Neural crest cell (in vitro differentiated cells): ENCODE results near the gene ST8SIA1. TPM values are rescaled to one million over a fixed set of nuclear protein-coding genes. Genes with fewer than 3 reads are reported as not detected.

Experiments used
- DNase-seq: peaks from one replicate; pipeline ENCODE4 v3.0.0; 2021; ENCODE audit warnings: low read depth, mixed read lengths, low spot score
- H3K27ac Mint-ChIP-seq: one replicate; pipeline ENCODE4 v1.8.0; 2021; ENCODE audit warnings: mild to moderate bottlenecking, mixed read lengths; ENCODE audit not compliant: unreplicated experiment
- H3K27me3 Mint-ChIP-seq: 2 replicates; pipeline ENCODE4 v1.8.0; 2021; ENCODE audit warnings: low read depth, mild to moderate bottlenecking, mixed read lengths
- H3K36me3 Mint-ChIP-seq: 2 replicates; pipeline ENCODE4 v1.8.0; 2021; ENCODE audit warnings: low read depth, mild to moderate bottlenecking, mixed read lengths
- H3K4me1 Mint-ChIP-seq: 2 replicates; pipeline ENCODE4 v1.8.0; 2021; ENCODE audit warnings: mixed read lengths
- H3K4me3 Mint-ChIP-seq: one replicate; pipeline ENCODE4 v1.8.0; 2021; ENCODE audit warnings: mild to moderate bottlenecking, mixed read lengths
- H3K9me3 Mint-ChIP-seq: 2 replicates; pipeline ENCODE4 v1.8.0; 2021; ENCODE audit warnings: mixed read lengths
- total RNA-seq: library from RNA; stranded (reverse); gene quantifications from 2 replicates; pipeline ENCODE4 v1.2.1, GENCODE V29; 2021
- TF ChIP-seq, protein P1 (sequence below): fragments of 200-600 bp; sonication (generic); conservative IDR thresholded peaks from 2 replicates; pipeline ENCODE4 v1.5.0; 2021; ENCODE audit warnings: antibody characterized with exemption, mild to moderate bottlenecking

Gene ST8SIA1
- total RNA-seq, 1 donor from 2014 or later: 62.7 TPM

DNA sequence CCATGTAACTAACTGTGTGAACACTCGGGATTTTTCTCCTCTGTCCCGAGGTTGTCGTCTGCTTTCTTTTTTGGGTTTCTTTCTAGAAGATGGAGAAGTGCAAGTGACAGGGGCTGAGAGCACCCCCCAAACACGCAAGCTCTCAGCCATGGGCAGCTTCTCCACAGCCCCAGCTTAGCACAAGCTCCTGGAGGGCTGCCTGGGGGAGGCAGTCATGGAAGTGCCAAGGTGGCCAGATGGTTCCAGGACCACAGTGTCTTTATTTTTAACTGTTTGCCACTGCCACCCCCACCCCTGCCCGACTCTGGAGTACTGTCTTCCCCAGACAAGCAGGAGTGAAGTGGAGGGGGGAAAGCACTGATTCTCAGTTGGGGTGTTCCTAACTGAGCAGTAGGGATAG, 58.2 kb downstream of the ST8SIA1 start:
- Mint-ChIP-seq H3K4me1 (peaks cover 15% of the 10 kb centered on the region), H3K27me3 (no peaks in the 10 kb centered on the region), H3K27ac (no peak overlapping the region), H3K9me3 (no peaks in the 10 kb centered on the region), H3K4me3 (no peak overlapping the region), H3K36me3 (peaks cover 31% of the 10 kb centered on the region)
- TF ChIP-seq, protein P1, sequence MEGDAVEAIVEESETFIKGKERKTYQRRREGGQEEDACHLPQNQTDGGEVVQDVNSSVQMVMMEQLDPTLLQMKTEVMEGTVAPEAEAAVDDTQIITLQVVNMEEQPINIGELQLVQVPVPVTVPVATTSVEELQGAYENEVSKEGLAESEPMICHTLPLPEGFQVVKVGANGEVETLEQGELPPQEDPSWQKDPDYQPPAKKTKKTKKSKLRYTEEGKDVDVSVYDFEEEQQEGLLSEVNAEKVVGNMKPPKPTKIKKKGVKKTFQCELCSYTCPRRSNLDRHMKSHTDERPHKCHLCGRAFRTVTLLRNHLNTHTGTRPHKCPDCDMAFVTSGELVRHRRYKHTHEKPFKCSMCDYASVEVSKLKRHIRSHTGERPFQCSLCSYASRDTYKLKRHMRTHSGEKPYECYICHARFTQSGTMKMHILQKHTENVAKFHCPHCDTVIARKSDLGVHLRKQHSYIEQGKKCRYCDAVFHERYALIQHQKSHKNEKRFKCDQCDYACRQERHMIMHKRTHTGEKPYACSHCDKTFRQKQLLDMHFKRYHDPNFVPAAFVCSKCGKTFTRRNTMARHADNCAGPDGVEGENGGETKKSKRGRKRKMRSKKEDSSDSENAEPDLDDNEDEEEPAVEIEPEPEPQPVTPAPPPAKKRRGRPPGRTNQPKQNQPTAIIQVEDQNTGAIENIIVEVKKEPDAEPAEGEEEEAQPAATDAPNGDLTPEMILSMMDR: no peak
- no peak for DNase-seq

DNA sequence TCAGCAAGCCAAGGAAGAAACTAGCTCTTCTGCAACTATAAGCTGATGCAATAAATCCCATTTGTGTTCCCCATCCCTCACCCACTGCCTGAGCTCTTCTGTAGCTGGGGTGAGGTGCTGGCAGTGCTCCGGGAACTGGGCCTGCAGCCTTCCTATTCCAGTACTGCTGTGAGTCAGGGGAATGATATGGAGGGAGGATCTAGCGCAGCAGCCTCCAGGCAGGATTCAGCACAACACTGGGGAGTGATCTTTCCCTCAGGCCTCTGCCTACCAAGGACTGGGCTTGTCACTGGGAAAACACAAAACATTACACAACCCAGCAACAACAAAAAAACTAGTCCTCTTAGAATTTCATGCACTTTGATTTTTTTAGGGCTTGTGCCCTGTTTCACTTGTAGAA, 58.7 kb downstream of the ST8SIA1 start:
- TF ChIP-seq, protein P1: no peak
- no peaks in the 10 kb centered on the region for H3K27me3 Mint-ChIP-seq
- peaks cover 34% of the 10 kb centered on the region for H3K36me3 Mint-ChIP-seq
- H3K4me1 Mint-ChIP-seq: peaks cover 15% of the 10 kb centered on the region
- H3K9me3 Mint-ChIP-seq: no peaks in the 10 kb centered on the region
- no peak overlapping the region for H3K27ac Mint-ChIP-seq
- no peak for DNase-seq
- H3K4me3 Mint-ChIP-seq: no peak overlapping the region

DNA sequence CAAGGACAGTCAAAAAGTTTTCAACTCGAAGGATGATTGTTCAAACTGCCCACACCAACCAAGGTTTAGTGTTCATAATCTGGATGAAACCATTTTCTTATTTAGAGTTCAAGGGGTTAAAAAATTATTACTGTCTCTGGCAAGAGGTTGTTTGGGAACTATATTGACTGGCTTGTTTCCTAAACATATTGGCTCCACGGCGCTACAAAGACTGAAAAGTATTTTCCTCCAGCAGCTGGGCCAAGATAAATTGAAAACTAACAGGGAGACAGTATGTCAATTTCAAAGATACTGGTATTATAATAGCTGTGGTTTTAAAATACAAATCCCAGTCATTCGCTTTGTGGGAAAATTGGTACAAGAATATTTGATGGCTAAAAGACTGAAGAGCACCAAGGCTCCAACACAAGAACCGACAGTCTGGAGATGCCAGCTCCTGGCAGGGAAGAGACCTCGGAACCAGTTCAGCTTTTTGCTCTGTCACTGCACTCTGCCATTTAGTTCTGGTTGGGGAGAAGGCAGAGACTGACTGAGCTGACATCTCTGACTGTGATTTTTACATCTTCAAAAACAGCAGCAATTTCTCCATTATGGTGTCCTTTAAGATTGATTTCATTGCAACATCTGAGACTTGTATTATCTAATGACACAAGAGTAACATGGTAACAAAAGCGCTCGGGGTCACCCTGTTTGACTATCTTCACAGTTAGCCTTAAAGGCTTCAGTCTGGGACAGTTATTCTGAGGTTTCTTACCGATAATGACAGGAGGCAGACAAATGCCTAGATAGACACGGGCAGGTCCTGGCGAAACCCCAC, 62.0 kb downstream of the ST8SIA1 start:
- Mint-ChIP-seq H3K4me3 (no peak overlapping the region), H3K4me1 (peaks cover 15% of the 10 kb centered on the region), H3K27ac (no peak overlapping the region), H3K9me3 (peaks cover 2% of the 10 kb centered on the region), H3K36me3 (peaks cover 24% of the 10 kb centered on the region), H3K27me3 (no peaks in the 10 kb centered on the region)
- TF ChIP-seq, protein P1: no peak
- no peak for DNase-seq

DNA sequence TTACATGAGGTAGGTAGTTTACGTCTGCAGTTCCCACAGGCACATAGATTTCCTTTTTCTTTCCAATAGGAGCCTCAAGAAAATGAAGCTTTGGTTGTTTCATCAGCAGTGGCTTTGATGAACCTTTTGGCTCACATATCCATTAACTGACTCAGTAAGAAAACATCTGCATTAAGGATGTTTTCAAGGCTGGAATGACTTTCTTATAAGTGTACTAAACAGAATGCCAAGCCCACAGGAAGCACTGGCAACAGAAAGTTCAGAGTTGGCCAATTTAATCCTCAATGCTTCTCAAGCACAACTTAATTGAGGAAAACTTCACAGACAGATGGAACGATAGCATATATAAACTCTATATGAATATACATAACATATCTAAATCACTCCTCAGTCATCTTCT, 63.5 kb downstream of the ST8SIA1 start:
- Mint-ChIP-seq H3K4me3 (no peak overlapping the region), H3K4me1 (peaks cover 17% of the 10 kb centered on the region), H3K27ac (no peak overlapping the region), H3K36me3 (peaks cover 23% of the 10 kb centered on the region), H3K27me3 (no peaks in the 10 kb centered on the region), H3K9me3 (peaks cover 2% of the 10 kb centered on the region)
- DNase-seq: no peak
- TF ChIP-seq, protein P1: no peak

DNA sequence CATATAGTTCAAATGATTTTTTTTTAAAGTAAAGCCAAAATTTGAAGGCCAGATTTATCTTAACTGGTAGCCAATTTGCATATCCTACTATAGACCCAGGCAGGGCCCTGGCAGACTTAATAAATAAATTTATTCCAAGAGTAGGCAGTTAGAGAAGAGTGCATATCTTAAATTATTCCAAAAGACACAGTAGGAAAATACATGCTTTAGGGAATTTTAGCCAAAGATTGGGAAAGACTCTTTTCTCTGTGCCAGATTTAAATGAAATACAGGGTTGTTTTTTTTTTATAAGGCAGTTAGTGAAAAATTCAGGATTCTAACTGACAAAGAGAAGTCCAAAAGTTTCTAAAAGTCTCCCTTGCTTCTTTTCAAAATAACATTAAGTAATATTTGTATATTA, 65.5 kb downstream of the ST8SIA1 start:
- peaks cover 21% of the 10 kb centered on the region for H3K4me1 Mint-ChIP-seq
- H3K27me3 Mint-ChIP-seq: no peaks in the 10 kb centered on the region
- peaks cover 2% of the 10 kb centered on the region for H3K9me3 Mint-ChIP-seq
- no peak overlapping the region for H3K4me3 Mint-ChIP-seq
- TF ChIP-seq, protein P1: no peak
- DNase-seq: no peak
- no peak overlapping the region for H3K27ac Mint-ChIP-seq
- peaks cover 16% of the 10 kb centered on the region for H3K36me3 Mint-ChIP-seq
